ENCODE results near the gene PCSK5. TPM values are rescaled to one million over a fixed set of nuclear protein-coding genes. Genes with fewer than 3 reads are reported as not detected.

Gene PCSK5
- total RNA-seq, 1 experiment from 2014 or later = 6.9 TPM

GRCh38 chr9:75930730-75931321 is 40.4 kb downstream of the PCSK5 start (continued):
- no peak for TF ChIP-seq SRF (IDR thresholded peaks at IDR 0.05; ENCODE audit: low read depth)

- CTCF ChIA-PET = no interaction called here
- BruUV-seq (replicated peaks) = no TSS peak
Observed at GRCh38 chr9:75933982-75934381, 43.5 kb downstream of the PCSK5 start.

More at GRCh38 chr9:75933982-75934381, 43.5 kb downstream of the PCSK5 start:
- H3K9ac ChIP-seq (ENCODE audit: low read length) = no peak overlapping the region
- no peak overlapping the region for H3K27ac ChIP-seq (ENCODE audit: low read depth, low read length)
- no peak overlapping the region for H3K4me2 ChIP-seq (ENCODE audit: low read length)
- no peaks in the 10 kb centered on the region for H3K79me2 ChIP-seq (ENCODE audit: insufficient read depth, low read length)
- no peak for TF ChIP-seq EGR1 (IDR thresholded peaks at IDR 0.05; ENCODE audit: low read depth)
- TF ChIP-seq POLR2AphosphoS5 (IDR thresholded peaks at IDR 0.05; ENCODE audit: low read depth, low read length) = no peak
- no peak for TF ChIP-seq CEBPB (IDR thresholded peaks at IDR 0.05; ENCODE audit: low read depth)
- no peak for TF ChIP-seq CBX3 (IDR thresholded peaks at IDR 0.05; ENCODE audit: low read depth)
- no peak for TF ChIP-seq EZH2 (IDR thresholded peaks at IDR 0.05)
- no peak for TF ChIP-seq SP1 (IDR thresholded peaks at IDR 0.05; ENCODE audit: low read depth)
- no peak for TF ChIP-seq ZBTB33 (IDR thresholded peaks at IDR 0.05; ENCODE audit: extremely low read depth, insufficient replicate concordance, low read length)
- no peak for TF ChIP-seq POLR2A (IDR thresholded peaks at IDR 0.05; ENCODE audit: borderline replicate concordance, extremely low read depth, insufficient read depth, insufficient read length)
- no peak for TF ChIP-seq YY1 (IDR thresholded peaks at IDR 0.05; ENCODE audit: extremely low read depth, insufficient replicate concordance, low read depth, low read length)
- no peak for TF ChIP-seq RAD21 (IDR thresholded peaks at IDR 0.05; ENCODE audit: low read depth)
- TF ChIP-seq ELF1 (IDR thresholded peaks at IDR 0.05; ENCODE audit: borderline replicate concordance, low read depth) = no peak
- TF ChIP-seq, protein P1, sequence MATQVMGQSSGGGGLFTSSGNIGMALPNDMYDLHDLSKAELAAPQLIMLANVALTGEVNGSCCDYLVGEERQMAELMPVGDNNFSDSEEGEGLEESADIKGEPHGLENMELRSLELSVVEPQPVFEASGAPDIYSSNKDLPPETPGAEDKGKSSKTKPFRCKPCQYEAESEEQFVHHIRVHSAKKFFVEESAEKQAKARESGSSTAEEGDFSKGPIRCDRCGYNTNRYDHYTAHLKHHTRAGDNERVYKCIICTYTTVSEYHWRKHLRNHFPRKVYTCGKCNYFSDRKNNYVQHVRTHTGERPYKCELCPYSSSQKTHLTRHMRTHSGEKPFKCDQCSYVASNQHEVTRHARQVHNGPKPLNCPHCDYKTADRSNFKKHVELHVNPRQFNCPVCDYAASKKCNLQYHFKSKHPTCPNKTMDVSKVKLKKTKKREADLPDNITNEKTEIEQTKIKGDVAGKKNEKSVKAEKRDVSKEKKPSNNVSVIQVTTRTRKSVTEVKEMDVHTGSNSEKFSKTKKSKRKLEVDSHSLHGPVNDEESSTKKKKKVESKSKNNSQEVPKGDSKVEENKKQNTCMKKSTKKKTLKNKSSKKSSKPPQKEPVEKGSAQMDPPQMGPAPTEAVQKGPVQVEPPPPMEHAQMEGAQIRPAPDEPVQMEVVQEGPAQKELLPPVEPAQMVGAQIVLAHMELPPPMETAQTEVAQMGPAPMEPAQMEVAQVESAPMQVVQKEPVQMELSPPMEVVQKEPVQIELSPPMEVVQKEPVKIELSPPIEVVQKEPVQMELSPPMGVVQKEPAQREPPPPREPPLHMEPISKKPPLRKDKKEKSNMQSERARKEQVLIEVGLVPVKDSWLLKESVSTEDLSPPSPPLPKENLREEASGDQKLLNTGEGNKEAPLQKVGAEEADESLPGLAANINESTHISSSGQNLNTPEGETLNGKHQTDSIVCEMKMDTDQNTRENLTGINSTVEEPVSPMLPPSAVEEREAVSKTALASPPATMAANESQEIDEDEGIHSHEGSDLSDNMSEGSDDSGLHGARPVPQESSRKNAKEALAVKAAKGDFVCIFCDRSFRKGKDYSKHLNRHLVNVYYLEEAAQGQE (IDR thresholded peaks at IDR 0.05; ENCODE audit: low read depth) = no peak
- TF ChIP-seq CTCF (IDR thresholded peaks at IDR 0.05 in 2 of 3, conservative IDR thresholded peaks at IDR 0.05 in 1 of 3; ENCODE audit: borderline replicate concordance in 1 of 3, insufficient read depth in 1 of 3, low read depth in 2 of 3, low read length in 2 of 3) = no peak
- TF ChIP-seq FOSL1 (IDR thresholded peaks at IDR 0.05; ENCODE audit: low read depth) = no peak
- no peak for TF ChIP-seq JUND (IDR thresholded peaks at IDR 0.05)
- no peak for TF ChIP-seq TCF7L2 (IDR thresholded peaks at IDR 0.05; ENCODE audit: borderline replicate concordance, extremely low read depth, insufficient read depth, insufficient read length)
- TF ChIP-seq SIN3A (IDR thresholded peaks at IDR 0.05; ENCODE audit: low read depth) = no peak
- H3K4me3 ChIP-seq (replicated peaks in 1 of 2; ENCODE audit: low read depth in 1 of 2, low read length in 2 of 2) = no peak overlapping the region
- RAD21 ChIA-PET (ENCODE audit: low non-redundant PET in 1 of 2, low total read pairs in 2 of 2, uncharacterized antibody in 2 of 2, unreplicated experiment in 2 of 2) = no interaction called here
- H3K9me2 ChIP-seq (ENCODE audit: insufficient read depth) = no peaks in the 10 kb centered on the region
- no peaks in the 10 kb centered on the region for H3K9me3 ChIP-seq (ENCODE audit: control insufficient read depth in 1 of 2, insufficient read depth in 1 of 2, low read depth in 1 of 2, low read length in 2 of 2)
- H4K20me1 ChIP-seq (ENCODE audit: insufficient read depth) = no peaks in the 10 kb centered on the region
- intact Hi-C loops (cut with micrococcal nuclease) = loop anchor here (5.0 kb wide), 2 partner anchors 33 to 48 kb away; no protein-coding TSS in a partner anchor
- DNase-seq (ENCODE audit: low read depth, low spot score) (no peak), ATAC-seq (no peak)
- H3K4me1 ChIP-seq (ENCODE audit: control insufficient read depth in 1 of 2, insufficient read depth in 2 of 2, low read length in 2 of 2) = no peaks in the 10 kb centered on the region
- POLR2A ChIA-PET = no interaction called here
- no peaks in the 10 kb centered on the region for H3K36me3 ChIP-seq (ENCODE audit: control insufficient read depth in 1 of 2, insufficient read depth in 2 of 2, low read length in 2 of 2)
- no peak overlapping the region for H2AFZ ChIP-seq (ENCODE audit: low read depth, low read length, poor library complexity, severe bottlenecking)
- no peaks in the 10 kb centered on the region for H3K27me3 ChIP-seq (ENCODE audit: insufficient read depth, low read length)
